Neural progenitor cell (in vitro differentiated cells): Measurements from ENCODE around the gene UBAP2. TPM values are rescaled to one million over a fixed set of nuclear protein-coding genes. Genes with fewer than 3 reads are reported as not detected.

Experiments
- DNase-seq: peaks from one replicate; pipeline ENCODE4 v3.0.0-alpha.2; 2016; ENCODE audit warnings: low spot score
- H2AFZ ChIP-seq: fragments of 200-600 bp; sonication (generic); replicated peaks from 2 replicates; pipeline ENCODE4 v1.6.1; 2016; ENCODE audit warnings: antibody characterized with exemption
- H3F3A ChIP-seq: fragments of 200-600 bp; sonication (generic); 2 replicates; pipeline ENCODE4 v1.6.1; 2016; ENCODE audit warnings: antibody characterized with exemption, low read depth
- H3K27ac ChIP-seq: fragments of 200-600 bp; sonication (generic); 2 replicates; pipeline ENCODE4 v1.5.1; 2016; ENCODE audit warnings: mild to moderate bottlenecking
- H3K27me3 ChIP-seq: fragments of 200-600 bp; sonication (generic); 2 replicates; pipeline ENCODE4 v1.6.1; 2016; ENCODE audit warnings: mild to moderate bottlenecking, moderate library complexity
- H3K36me3 ChIP-seq: fragments of 200-600 bp; sonication (generic); 2 replicates; pipeline ENCODE4 v1.5.1; 2016
- H3K4me1 ChIP-seq: fragments of 200-600 bp; sonication (generic); 2 replicates; pipeline ENCODE4 v1.6.1; 2016; ENCODE audit warnings: mixed run types
- H3K4me2 ChIP-seq: fragments of 200-600 bp; sonication (generic); 2 replicates; pipeline ENCODE4 v1.6.1; 2016
- H3K4me3 ChIP-seq: fragments of 200-600 bp; sonication (generic); 2 replicates; pipeline ENCODE4 v1.5.1; 2016
- H3K79me2 ChIP-seq: fragments of 200-600 bp; sonication (generic); 2 replicates; pipeline ENCODE4 v1.6.1; 2016; ENCODE audit warnings: low read depth
- H3K9ac ChIP-seq: fragments of 200-600 bp; sonication (generic); 2 replicates; pipeline ENCODE4 v1.6.1; 2016
- H3K9me3 ChIP-seq: fragments of 200-600 bp; sonication (generic); 2 replicates; pipeline ENCODE4 v1.5.1; 2016; ENCODE audit warnings: low read depth
- H4K20me1 ChIP-seq: fragments of 200-600 bp; sonication (generic); 2 replicates; pipeline ENCODE4 v1.6.1; 2016; ENCODE audit warnings: low read depth
- H3K27ac Mint-ChIP-seq: 3 replicates; pipeline ENCODE4 v1.8.0; 2021; ENCODE audit warnings: mixed read lengths
- H3K27me3 Mint-ChIP-seq: 2 replicates; pipeline ENCODE4 v1.8.0; 2022; ENCODE audit warnings: low read depth, mild to moderate bottlenecking, inconsistent platforms, moderate library complexity, mixed read lengths; ENCODE audit not compliant: insufficient read depth
- H3K36me3 Mint-ChIP-seq: 3 replicates; pipeline ENCODE4 v1.8.0; 2021; ENCODE audit warnings: mixed read lengths
- H3K4me1 Mint-ChIP-seq: 3 replicates; pipeline ENCODE4 v1.8.0; 2021; ENCODE audit warnings: mixed read lengths
- H3K4me3 Mint-ChIP-seq: 3 replicates; pipeline ENCODE4 v1.8.0; 2021; ENCODE audit warnings: mild to moderate bottlenecking, moderate library complexity, mixed read lengths
- H3K9me3 Mint-ChIP-seq: 3 replicates; pipeline ENCODE4 v1.8.0; 2020; ENCODE audit warnings: mixed read lengths
- CTCF ChIP-seq: fragments of 200-600 bp; sonication (generic); IDR thresholded peaks from 2 replicates; pipeline ENCODE4 v1.5.1; 2017; ENCODE audit warnings: antibody characterized with exemption, mild to moderate bottlenecking
- EZH2 ChIP-seq: fragments of 200-600 bp; sonication (generic); IDR thresholded peaks from 2 replicates; pipeline ENCODE4 v1.6.1; 2017; ENCODE audit warnings: antibody characterized with exemption, mild to moderate bottlenecking, moderate library complexity
- EZH2phosphoT487 ChIP-seq: fragments of 200-600 bp; sonication (generic); IDR thresholded peaks from 2 replicates; pipeline ENCODE4 v1.6.1; 2017; ENCODE audit warnings: antibody characterized with exemption
- total RNA-seq: library from RNA; depleted of rRNA; stranded (reverse); fragments of >200 nt; gene quantifications from 2 replicates; pipeline ENCODE4 v1.2.3, GENCODE V29; 2015; ENCODE audit warnings: low replicate concordance

The UBAP2 gene
- total RNA-seq, 1 donor from 2014 or later, result 24.3 TPM

GRCh38 chr9:33913541-33913940, 135.1 kb downstream of the UBAP2 start:
- H3K4me1 ChIP-seq, result no peaks in the 10 kb centered on the region
- H3K9me3 ChIP-seq, result no peaks in the 10 kb centered on the region
- no peak overlapping the region for H2AFZ ChIP-seq
- no peak overlapping the region for H3K27ac Mint-ChIP-seq
- no peak overlapping the region for H3K9ac ChIP-seq
- no peaks in the 10 kb centered on the region for H3K4me1 Mint-ChIP-seq
- no peak for DNase-seq
- no peak overlapping the region for H3K4me2 ChIP-seq
- peaks cover 24% of the 10 kb centered on the region for H3K36me3 Mint-ChIP-seq
- TF ChIP-seq CTCF, result no peak
- TF ChIP-seq EZH2phosphoT487, result no peak
- peaks cover 38% of the 10 kb centered on the region for H3K79me2 ChIP-seq
- no peak overlapping the region for H3K27ac ChIP-seq
- H3K36me3 ChIP-seq, result peaks cover 13% of the 10 kb centered on the region
- H3K4me3 ChIP-seq, result no peak overlapping the region
- H3K4me3 Mint-ChIP-seq, result no peak overlapping the region
- peaks cover 5% of the 10 kb centered on the region for H3K27me3 Mint-ChIP-seq
- H4K20me1 ChIP-seq, result peaks cover 28% of the 10 kb centered on the region
- H3F3A ChIP-seq, result peaks cover 12% of the 10 kb centered on the region
- no peaks in the 10 kb centered on the region for H3K9me3 Mint-ChIP-seq
- H3K27me3 ChIP-seq, result no peaks in the 10 kb centered on the region

- H3K4me3 Mint-ChIP-seq, result no peak overlapping the region
- H3K4me1 Mint-ChIP-seq, result peaks cover 9% of the 10 kb centered on the region
- H3K9me3 ChIP-seq, result no peaks in the 10 kb centered on the region
- H3K27me3 ChIP-seq, result no peaks in the 10 kb centered on the region
- H4K20me1 ChIP-seq, result peaks cover 60% of the 10 kb centered on the region
- H3K9me3 Mint-ChIP-seq, result no peaks in the 10 kb centered on the region
- no peak overlapping the region for H3K4me2 ChIP-seq
- H3K27me3 Mint-ChIP-seq, result peaks cover 4% of the 10 kb centered on the region
- peaks cover 13% of the 10 kb centered on the region for H3K36me3 ChIP-seq
- no peak overlapping the region for H3K4me3 ChIP-seq
- peaks cover 10% of the 10 kb centered on the region for H3K4me1 ChIP-seq
- no peak overlapping the region for H3K27ac ChIP-seq
- H3K27ac Mint-ChIP-seq, result no peak overlapping the region
- H3K9ac ChIP-seq, result no peak overlapping the region
- H3F3A ChIP-seq, result no peaks in the 10 kb centered on the region
- TF ChIP-seq EZH2 (no peak), CTCF (no peak), EZH2phosphoT487 (no peak)
- no peak for DNase-seq
- peaks cover 23% of the 10 kb centered on the region for H3K36me3 Mint-ChIP-seq
- no peak overlapping the region for H2AFZ ChIP-seq
- H3K79me2 ChIP-seq, result peaks cover 86% of the 10 kb centered on the region
Measured at GRCh38 chr9:33908749-33909148, 139.9 kb downstream of the UBAP2 start.

- Histone ChIP-seq H3K27ac (no peak overlapping the region), H3K9ac (no peak overlapping the region), H3K27me3 (no peaks in the 10 kb centered on the region), H3K4me3 (no peak overlapping the region), H2AFZ (no peak overlapping the region), H3K79me2 (peaks cover 89% of the 10 kb centered on the region), H3F3A (peaks cover 3% of the 10 kb centered on the region), H3K36me3 (peaks cover 13% of the 10 kb centered on the region), H3K4me1 (peaks cover 17% of the 10 kb centered on the region), H3K9me3 (no peaks in the 10 kb centered on the region), H4K20me1 (peaks cover 66% of the 10 kb centered on the region), H3K4me2 (no peak overlapping the region)
- Mint-ChIP-seq H3K27me3 (peaks cover 4% of the 10 kb centered on the region), H3K36me3 (peaks cover 29% of the 10 kb centered on the region), H3K4me1 (peaks cover 9% of the 10 kb centered on the region), H3K27ac (no peak overlapping the region), H3K4me3 (no peak overlapping the region), H3K9me3 (no peaks in the 10 kb centered on the region)
- TF ChIP-seq CTCF (no peak), EZH2phosphoT487 (no peak), EZH2 (no peak)
- no peak for DNase-seq
Measured at GRCh38 chr9:33908114-33908513, 140.6 kb downstream of the UBAP2 start.

GRCh38 chr9:33907347-33907746, 141.3 kb downstream of the UBAP2 start:
- H3K9me3 Mint-ChIP-seq, result no peaks in the 10 kb centered on the region
- H3K4me3 Mint-ChIP-seq, result no peak overlapping the region
- peaks cover 24% of the 10 kb centered on the region for H3K4me1 ChIP-seq
- no peaks in the 10 kb centered on the region for H3K27me3 ChIP-seq
- H3K27ac Mint-ChIP-seq, result no peak overlapping the region
- no peak for DNase-seq
- peaks cover 29% of the 10 kb centered on the region for H3K36me3 Mint-ChIP-seq
- peaks cover 9% of the 10 kb centered on the region for H3K4me1 Mint-ChIP-seq
- no peaks in the 10 kb centered on the region for H3K9me3 ChIP-seq
- H3K27me3 Mint-ChIP-seq, result peaks cover 4% of the 10 kb centered on the region
- H3K9ac ChIP-seq, result no peak overlapping the region
- no peak overlapping the region for H2AFZ ChIP-seq
- no peak overlapping the region for H3K4me3 ChIP-seq
- H3K4me2 ChIP-seq, result no peak overlapping the region
- H3K79me2 ChIP-seq, result peaks cover 95% of the 10 kb centered on the region
- no peak for TF ChIP-seq EZH2phosphoT487
- no peak for TF ChIP-seq CTCF
- TF ChIP-seq EZH2, result no peak
- no peak overlapping the region for H3K27ac ChIP-seq
- peaks cover 9% of the 10 kb centered on the region for H3K36me3 ChIP-seq
- H4K20me1 ChIP-seq, result peaks cover 74% of the 10 kb centered on the region
- peaks cover 6% of the 10 kb centered on the region for H3F3A ChIP-seq
